K562 (cell line): ENCODE measurements around the gene TXNRD3. TPM values are rescaled to one million over a fixed set of nuclear protein-coding genes. Genes with fewer than 3 reads are reported as not detected.
A peak's percentile ranks its signal among the peaks of the same experiment; 100 is the strongest.

Experiments used
- ATAC-seq: fragments of 200-7000 bp; cut with Tn5 transposase; 3 replicates; pipeline ENCODE4 v1.9.1; 2020; ENCODE audit warnings: moderate library complexity
- BruUV-seq: library from RNA; stranded (reverse); fragments of 400-500 nt; replicated peaks from 2 replicates; lab custom pipeline; 2021; lab: Mats Ljungman, UMichigan
- CTCF ChIA-PET: fragments of 300-600 bp; formaldehyde crosslinking; extraction: SDS; loops from one replicate; lab custom pipeline; 2021; ENCODE audit warnings: low intra/inter-chr PET ratio; lab: Yijun Ruan, JAX
- POLR2A ChIA-PET: fragments of 300-600, 350-650 bp; sonication (Branson Sonifier 250); formaldehyde crosslinking; extraction: SDS; loops from one replicate; lab custom pipeline; 2021; ENCODE audit warnings: antibody characterized with exemption, inconsistent platforms; lab: Yijun Ruan, JAX
- DNase-seq, 4 experiments: peaks; one replicate each; pipeline versions ENCODE4 v3.0.0 to v3.0.0-alpha.2; 2011 to 2018; ENCODE audit warnings: low spot score in 3 of 4, mixed read lengths in 3 of 4; ENCODE audit errors: extremely low read depth in 1 of 4
- FAIRE-seq: peaks from 2 replicates; lab custom pipeline; 2011; peaks lifted over from hg19 to GRCh38; lab: Jason Lieb, UNC
- H2AFZ ChIP-seq: 2 replicates; pipeline ENCODE4 v1.6.0; 2011; ENCODE audit warnings: low read depth, low read length, control low read depth, inconsistent platforms
- H3K27ac ChIP-seq: fragments of 200-600 bp; 3 replicates; pipeline ENCODE4 v1.8.0; 2011; ENCODE audit warnings: low read depth, mild to moderate bottlenecking, control low read depth, inconsistent platforms, low read length, moderate library complexity, mixed read lengths; ENCODE audit errors: extremely low read depth
- H3K27me3 ChIP-seq, 2 experiments: fragments of 300-600 bp in 1 of 2; 2 replicates in 1 of 2; 3 replicates in 1 of 2; pipeline versions ENCODE4 v1.6.0 to v1.8.0; 2011; ENCODE audit warnings: inconsistent platforms in 2 of 2, low read length in 2 of 2, mild to moderate bottlenecking in 1 of 2, mixed read lengths in 1 of 2, moderate library complexity in 1 of 2; ENCODE audit not compliant: control insufficient read depth in 2 of 2, insufficient read depth in 2 of 2
- H3K36me3 ChIP-seq: fragments of 300-600 bp; 3 replicates; pipeline ENCODE4 v1.8.0; 2011; ENCODE audit warnings: mild to moderate bottlenecking, low read length, inconsistent platforms; ENCODE audit not compliant: control insufficient read depth, insufficient read depth
- H3K4me1 ChIP-seq, 2 experiments: fragments of 200-600 bp in 1 of 2; replicated peaks in 1 of 2; 2 replicates in 1 of 2; 3 replicates in 1 of 2; pipeline versions ENCODE4 v1.5.1 to v1.8.0; 2011; ENCODE audit warnings: inconsistent platforms in 2 of 2, low read length in 2 of 2, mild to moderate bottlenecking in 1 of 2, mixed read lengths in 1 of 2, moderate library complexity in 1 of 2; ENCODE audit not compliant: control insufficient read depth in 2 of 2, insufficient read depth in 2 of 2
- H3K4me2 ChIP-seq: 2 replicates; pipeline ENCODE4 v1.6.1; 2011; ENCODE audit warnings: low read length, control low read depth, inconsistent platforms, mixed read lengths; ENCODE audit not compliant: insufficient read depth
- H3K4me3 ChIP-seq: fragments of 200-600 bp; sonication (generic), shearing (Covaris generic); 2 replicates; pipeline ENCODE4 v1.5.1; 2016; ENCODE audit warnings: control low read depth, inconsistent platforms
- H3K79me2 ChIP-seq: fragments of 200-600 bp; 3 replicates; pipeline ENCODE4 v1.8.0; 2011; ENCODE audit warnings: low read length, inconsistent platforms; ENCODE audit not compliant: control insufficient read depth, insufficient read depth
- H3K9ac ChIP-seq, 2 experiments: 2 replicates each; pipeline versions ENCODE4 v1.6.0 to v1.6.1; 2011; ENCODE audit warnings: low read depth in 2 of 2, low read length in 2 of 2, control low read depth in 1 of 2, inconsistent platforms in 1 of 2, mild to moderate bottlenecking in 1 of 2, mixed read lengths in 1 of 2; ENCODE audit not compliant: insufficient read depth in 1 of 2
- H3K9me1 ChIP-seq: one replicate; pipeline ENCODE4 v1.6.0; 2011; ENCODE audit warnings: inconsistent platforms, mild to moderate bottlenecking, low read length, moderate library complexity; ENCODE audit not compliant: control insufficient read depth, insufficient read depth
- H3K9me3 ChIP-seq: replicated peaks from 2 replicates; pipeline ENCODE4 v1.5.1; 2011; ENCODE audit warnings: low read depth, low read length, inconsistent platforms; ENCODE audit not compliant: control insufficient read depth, insufficient read depth
- H4K20me1 ChIP-seq: replicated peaks from 2 replicates; pipeline ENCODE4 v1.6.1; 2011; ENCODE audit warnings: low read length, inconsistent platforms, mixed read lengths; ENCODE audit not compliant: control insufficient read depth, insufficient read depth
- CTCF ChIP-seq, 3 experiments: IDR thresholded peaks in 2 of 3; conservative IDR thresholded peaks in 1 of 3; 2 replicates each; pipeline ENCODE4 v1.5.1; 2011 to 2012; ENCODE audit warnings: low read length in 3 of 3, mild to moderate bottlenecking in 3 of 3, control low read depth in 2 of 3, improper control_type of control experiment in 1 of 3, inconsistent platforms in 1 of 3, low read depth in 1 of 3, mixed read lengths in 1 of 3, moderate library complexity in 1 of 3; ENCODE audit not compliant: insufficient read depth in 2 of 3
- FOSL1 ChIP-seq: fragments of 200-800 bp; sonication (Bioruptor generic); conservative IDR thresholded peaks from 2 replicates; pipeline ENCODE4 v1.6.1; 2016; ENCODE audit warnings: missing genetic modification characterization, missing compliant biosample characterization
- SNIP1 ChIP-seq: fragments of 450-650 bp; IDR thresholded peaks from 2 replicates; pipeline ENCODE4 v1.7.1; 2017; ENCODE audit warnings: low read depth, mild to moderate bottlenecking
- ZC3H4 ChIP-seq: sonication (generic); formaldehyde crosslinking; IDR thresholded peaks from 2 replicates; pipeline ENCODE4 v1.9.0; 2021; ENCODE audit warnings: missing genetic modification reagents, borderline replicate concordance
- WGBS: fragments of 100-300 bp; shearing (Covaris generic); methylation state at CpG from one replicate; pipeline ENCODE4 v1.1.6; 2016; ENCODE audit warnings: low coverage, mixed read lengths; ENCODE audit not compliant: insufficient coverage; ENCODE audit errors: missing lambda C conversion rate; 5-methylcytosine and 5-hydroxymethylcytosine counted together
- in situ Hi-C: fragments of 300-500 bp; cut with MboI; formaldehyde crosslinking; loops from 4 replicates; pipeline ENCODE4 v1.15.0; 2018; ENCODE audit warnings: inconsistent platforms, mixed read lengths
- intact Hi-C: fragments of 100-400 bp; cut with micrococcal nuclease; formaldehyde crosslinking; loops from 2 replicates; pipeline ENCODE4 v1.14.2; 2022
- polyA plus RNA-seq, 8 experiments: library from polyadenylated mRNA; depleted of rRNA in 4 of 8; stranded (reverse) in 5 of 8; unstranded in 3 of 8; fragments of >200 nt; fragmentation: Nextera tagmentation in 2 of 8; fragmentation: Illumina TruSeq in 1 of 8; extraction: Ambion mirVana in 2 of 8; extraction: Trizol in 1 of 8; gene quantifications; 2 replicates each; pipeline versions ENCODE4 v1.2.1 to v1.2.3, GENCODE V29; 2011 to 2014; ENCODE audit warnings: inconsistent platforms in 1 of 8, missing spikeins in 1 of 8
- total RNA-seq, 7 experiments: library from RNA; depleted of rRNA in 6 of 7; stranded (reverse); fragments of >200 nt in 6 of 7; fragmentation: Illumina TruSeq in 2 of 7; extraction: Trizol in 2 of 7; gene quantifications; 2 replicates each; pipeline versions ENCODE4 v1.2.1 to v1.2.3, GENCODE V29; 2011 to 2021; ENCODE audit warnings: low replicate concordance in 1 of 7

TXNRD3 gene
- total and polyA plus RNA-seq, 9 of the 15 experiments (the other 6 are each of a cell fraction or from before 2014, with no cell fraction given): 0.96 to 2.3 (median 1.7) TPM

- no peak for FAIRE-seq
- Histone ChIP-seq H2AFZ (0 out of 2 replicates have a peak overlapping the region, but pooled peaks have one; percentile 19), H3K4me2 (no peak overlapping the region), H3K9me1 (no peaks in the 10 kb centered on the region), H3K27ac (no peak overlapping the region), H3K27me3 (0 out of 5 replicates have a peak, but pooled peaks cover 0 to 5% of the 10 kb centered on the region in 2 experiments), H3K79me2 (no peaks in the 10 kb centered on the region), H3K9ac (no peak overlapping the region), H3K36me3 (no peaks in the 10 kb centered on the region), H4K20me1 (no peaks in the 10 kb centered on the region), H3K4me3 (no peak overlapping the region), H3K9me3 (no peaks in the 10 kb centered on the region), H3K4me1 (no peaks in the 10 kb centered on the region)
- CTCF ChIA-PET: no interaction called here
- WGBS: 0% methylated on average over 3 of the region's 5 CpGs
- DNase-seq: no peak
- in situ Hi-C loops: no loop called here
- POLR2A ChIA-PET: interaction anchor here (0.9 to 1.2 kb wide), 2 partner anchors 9 to 11 kb away, joined by 5 read pairs; partner anchors contain the start of gene CHCHD6
- ATAC-seq: no peak
- TF ChIP-seq SNIP1 (no peak), CTCF (IDR thresholded peaks at IDR 0.05 in 2 of 3, conservative IDR thresholded peaks at IDR 0.05 in 1 of 3; ENCODE audit: insufficient read depth in 2 of 3, low read depth in 1 of 3, low read length in 3 of 3) (0 out of 6 replicates have a peak, but pooled peaks of 1 of the 3 experiments have one; percentile 2), FOSL1 (tag) (no peak), ZC3H4 (CRISPR knock-in tag) (no peak)
- intact Hi-C loops: no loop called here
- BruUV-seq: no TSS peak
These were observed 37.9 kb upstream of the TXNRD3 start for GRCh38 chr3:126692858-126693257.
